GM18870 (cell line): ENCODE results near the gene PTPRO.
A peak's percentile ranks its signal among the peaks of the same experiment; 100 is the strongest.

ENCODE experiments used
- ATAC-seq: cut with Tn5 transposase; IDR thresholded peaks from one replicate; pipeline ENCODE4 v1.9.1; 2021; ENCODE audit warnings: moderate library complexity; ENCODE audit not compliant: unreplicated experiment

Gene PTPRO

DNA sequence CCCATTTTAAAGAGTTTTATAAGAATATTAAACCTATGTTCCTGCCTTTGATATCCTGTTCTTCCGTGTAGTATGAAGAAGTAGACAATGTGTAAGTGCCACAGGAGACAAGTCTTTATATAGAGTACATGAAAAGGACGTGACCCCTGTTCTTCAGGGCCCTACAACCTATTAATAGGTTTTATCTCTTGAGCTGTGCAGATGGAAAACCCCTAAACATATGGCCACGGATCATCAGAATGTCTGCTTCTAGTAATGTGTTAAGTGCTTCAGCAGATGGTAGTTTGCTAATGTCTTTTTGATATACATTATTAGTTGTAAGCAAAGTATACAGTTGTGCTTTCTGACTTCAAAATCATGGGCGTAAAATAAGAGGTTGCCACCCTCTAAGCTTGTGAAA, 228.5 kb downstream of the PTPRO start:
- ATAC-seq = no peak

DNA sequence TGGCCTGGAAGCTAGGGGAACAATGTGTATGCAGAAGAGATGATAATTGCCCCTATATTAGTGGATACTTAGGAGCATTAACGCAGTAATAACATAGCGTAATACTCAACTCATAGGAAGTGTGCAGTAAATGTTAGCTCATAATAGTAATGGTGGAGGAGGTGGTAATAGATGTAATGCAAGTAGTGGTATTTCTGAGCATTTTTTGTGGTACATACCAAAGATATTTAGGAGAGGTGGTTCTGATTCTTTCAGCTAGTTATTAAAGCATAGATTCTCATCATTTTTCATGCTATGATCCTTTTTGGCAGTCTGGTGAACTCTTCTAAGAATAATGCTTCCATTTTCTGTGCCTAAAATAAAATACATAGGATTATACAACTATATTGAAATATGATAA, 233.1 kb downstream of the PTPRO start:
- no peak for ATAC-seq

GRCh38 chr12:15556411-15557102, 234.2 kb downstream of the PTPRO start:
- ATAC-seq = no peak

DNA sequence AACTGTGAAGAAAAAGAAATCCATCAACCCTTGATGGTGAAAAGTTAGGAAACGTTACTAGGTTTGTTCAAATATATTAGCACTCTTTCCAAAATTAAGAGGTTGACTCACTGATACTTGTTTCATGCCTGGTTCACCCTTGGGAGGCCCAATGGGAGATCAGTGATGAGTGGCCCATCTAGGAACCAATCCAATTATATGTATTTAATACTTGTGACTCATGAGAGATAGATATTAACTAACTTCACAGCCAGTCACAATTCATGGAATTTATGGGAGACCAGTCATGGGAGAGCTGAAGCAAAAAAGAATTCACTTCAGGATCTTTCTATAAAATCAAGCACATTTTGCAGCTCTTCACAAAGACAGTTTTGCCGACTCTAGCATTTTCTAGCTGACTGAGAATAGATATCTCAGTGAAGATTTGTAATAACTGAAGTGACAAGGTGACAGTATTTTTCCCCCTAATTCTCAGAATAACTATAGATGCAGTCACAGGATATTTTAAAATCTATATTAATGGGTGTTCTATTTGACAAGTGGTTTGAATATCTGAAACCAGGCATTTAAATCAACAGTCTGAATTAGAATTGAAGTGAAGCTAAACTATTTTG, 236.7 kb downstream of the PTPRO start:
- ATAC-seq = no peak

- no peak for ATAC-seq
Observed at GRCh38 chr12:15561396-15561795, 239.1 kb downstream of the PTPRO start.

GRCh38 chr12:15562263-15562662, 240.0 kb downstream of the PTPRO start:
- no peak for ATAC-seq

DNA sequence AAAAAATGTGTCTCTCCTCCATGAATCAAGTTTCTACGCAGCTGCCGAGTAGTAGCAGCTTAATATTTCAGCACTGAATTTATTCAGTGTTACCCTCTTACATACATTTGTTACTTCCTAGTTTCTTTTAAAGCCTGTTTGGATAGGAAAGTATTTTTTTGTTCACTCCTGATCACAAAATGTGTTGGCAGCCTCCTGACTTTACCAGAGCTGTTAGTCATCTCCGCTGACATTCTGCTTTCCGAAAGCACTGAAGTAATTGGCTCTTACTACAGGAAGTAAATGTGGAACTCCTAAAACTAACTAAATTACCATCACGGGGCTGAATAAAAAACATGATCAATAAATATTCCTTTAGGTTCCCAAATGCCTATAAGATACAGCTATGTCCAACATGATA, 241.4 kb downstream of the PTPRO start:
- ATAC-seq = no peak

DNA sequence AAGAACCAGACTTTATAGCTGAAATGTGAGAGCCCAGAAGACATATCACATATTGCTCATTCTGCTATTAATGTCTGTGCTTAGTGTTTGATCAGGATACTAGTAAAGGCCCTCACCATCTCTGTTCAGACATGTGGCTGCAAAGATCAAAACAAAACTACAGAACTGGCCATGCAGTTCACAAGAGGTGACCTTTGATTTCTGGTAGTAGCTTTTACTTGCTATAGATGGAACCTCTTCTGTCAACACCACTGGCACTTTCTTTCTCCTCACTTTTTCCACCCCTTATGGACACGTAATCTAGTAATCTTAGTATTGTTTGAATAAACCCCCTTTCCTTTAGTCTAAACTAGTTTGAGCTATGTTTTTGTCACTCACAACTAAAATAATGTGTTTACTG, 252.0 kb downstream of the PTPRO start:
- ATAC-seq = no peak

DNA sequence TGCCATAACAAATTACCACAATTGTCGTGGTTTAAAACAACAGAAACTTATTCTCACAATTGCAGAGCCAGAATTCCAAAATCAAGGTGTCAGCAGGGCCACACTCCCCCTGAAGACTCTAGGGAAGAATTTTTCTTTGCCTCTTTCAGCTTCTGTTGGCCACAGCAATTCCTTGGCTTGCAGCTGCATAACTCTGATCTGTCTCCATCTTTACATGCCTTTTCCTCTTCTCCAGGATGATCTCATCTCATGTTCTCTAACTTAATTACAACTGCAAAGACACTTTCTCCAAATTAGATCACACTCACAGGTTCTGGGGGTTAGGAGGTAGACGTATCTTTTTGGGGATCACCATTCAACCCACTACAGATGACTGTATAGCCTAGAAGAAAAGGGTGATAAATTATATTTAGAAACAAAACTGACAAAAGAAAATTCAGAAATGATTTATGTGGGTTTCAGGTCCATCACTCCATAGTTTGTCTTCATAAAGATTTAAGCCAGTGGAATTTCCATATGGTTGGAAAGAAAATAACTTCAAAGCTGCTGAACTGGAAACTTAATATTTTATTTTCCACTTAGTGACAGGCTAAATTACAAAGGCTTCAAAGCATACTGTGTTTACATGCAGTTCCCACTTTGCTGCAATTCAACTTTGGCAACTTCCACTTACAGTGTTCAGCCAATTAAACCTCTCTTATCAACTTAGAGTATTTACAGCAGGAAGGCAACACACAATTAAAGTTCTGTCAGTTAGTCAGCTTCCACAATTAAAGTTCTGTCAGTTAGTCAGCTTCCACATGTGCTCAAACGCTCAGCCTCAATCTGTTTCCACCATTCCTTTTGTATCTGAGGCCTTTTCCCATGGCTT, 253.6 kb downstream of the PTPRO start:
- no peak for ATAC-seq

DNA sequence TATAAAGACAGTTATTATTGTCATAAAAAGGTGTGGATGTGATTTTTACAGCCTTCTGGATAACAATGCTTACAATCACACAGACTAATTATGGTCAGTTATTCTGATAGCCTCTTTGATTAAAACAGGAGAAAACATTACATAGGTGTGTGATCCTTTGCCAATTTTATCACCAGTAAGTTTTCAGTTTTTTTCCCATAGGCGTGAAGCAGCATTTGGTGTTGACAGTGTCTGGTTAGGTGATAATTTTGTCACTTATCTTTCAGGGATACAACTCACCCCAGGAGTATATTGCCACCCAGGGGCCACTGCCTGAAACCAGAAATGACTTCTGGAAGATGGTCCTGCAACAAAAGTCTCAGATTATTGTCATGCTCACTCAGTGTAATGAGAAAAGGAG, 258.1 kb downstream of the PTPRO start:
- ATAC-seq = no peak

DNA sequence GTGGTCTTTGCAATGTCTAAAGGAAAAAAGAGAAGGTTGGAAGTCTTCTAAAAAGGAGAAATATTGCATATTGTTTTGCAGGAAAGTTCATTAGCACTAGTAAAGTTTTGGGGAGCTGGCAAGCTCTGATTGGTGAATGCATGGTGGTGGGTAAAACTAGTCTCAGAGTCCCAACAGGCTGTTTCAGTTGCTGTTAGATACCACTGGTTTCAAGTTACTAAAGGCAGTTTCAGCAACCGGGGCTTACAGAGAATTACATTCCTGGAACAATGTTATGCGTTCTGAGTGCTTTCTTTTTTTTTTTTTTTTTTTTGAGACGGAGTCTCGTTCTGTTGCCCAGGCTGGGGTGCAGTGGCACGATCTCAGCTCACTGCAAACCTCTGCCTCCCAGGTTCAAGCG, 258.7 kb downstream of the PTPRO start:
- ATAC-seq = no peak

- ATAC-seq = no peak
Observed at GRCh38 chr12:15583804-15584203, 261.5 kb downstream of the PTPRO start.

- ATAC-seq = peak; percentile 55
Observed at GRCh38 chr12:15584366-15585041, 262.2 kb downstream of the PTPRO start.

GRCh38 chr12:15589328-15590032, 267.2 kb downstream of the PTPRO start:
- ATAC-seq = no peak

GRCh38 chr12:15590180-15590826, 268.0 kb downstream of the PTPRO start:
- peak; percentile 90 for ATAC-seq

DNA sequence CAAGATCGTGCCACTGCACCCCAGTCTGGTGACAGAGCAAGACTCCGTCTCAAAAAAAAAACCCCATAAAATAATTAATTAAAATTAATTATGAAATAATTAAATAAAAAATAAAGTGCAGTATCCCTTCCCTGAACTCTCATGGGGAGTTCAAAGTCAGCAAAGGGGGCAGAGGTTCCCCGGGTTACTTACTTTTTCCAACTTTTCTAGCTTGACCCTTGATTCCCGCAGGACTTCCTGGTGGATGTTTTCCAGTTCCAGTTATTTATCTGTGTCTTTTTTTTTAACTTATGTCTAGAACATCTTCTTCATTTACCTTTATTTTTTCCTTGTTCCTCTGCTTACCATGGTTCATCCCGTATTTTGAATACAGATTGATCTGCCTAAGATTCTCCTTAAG, 269.5 kb downstream of the PTPRO start:
- no peak for ATAC-seq

DNA sequence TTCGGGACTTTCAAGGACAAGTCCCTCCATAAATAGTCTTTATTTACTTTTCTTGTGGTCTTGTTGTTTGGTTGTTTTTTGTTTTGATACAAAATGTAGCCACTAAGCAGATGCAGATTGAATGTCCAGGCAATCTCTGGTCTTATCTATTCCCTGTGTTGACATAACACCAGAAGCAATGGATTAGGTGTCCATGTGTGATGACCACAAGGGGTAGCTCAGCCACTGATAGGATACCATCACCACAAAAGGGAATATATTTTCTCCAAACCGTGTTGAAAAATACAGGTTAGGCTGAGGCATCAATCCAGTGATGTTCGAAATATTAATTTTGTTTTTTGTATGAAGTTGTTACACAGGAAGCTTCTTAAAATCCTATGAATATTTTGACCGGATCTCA, 270.6 kb downstream of the PTPRO start:
- ATAC-seq = no peak

GRCh38 chr12:15596174-15596573, 273.9 kb downstream of the PTPRO start:
- ATAC-seq = no peak

- no peak for ATAC-seq
Observed at GRCh38 chr12:15597125-15597830, 275.0 kb downstream of the PTPRO start.
